Measurements from ENCODE around the gene ADAMTS12. TPM values are rescaled to one million over a fixed set of nuclear protein-coding genes. Genes with fewer than 3 reads are reported as not detected.

The ADAMTS12 gene
- total RNA-seq, 1 experiment from 2014 or later = 0.18 TPM

DNA sequence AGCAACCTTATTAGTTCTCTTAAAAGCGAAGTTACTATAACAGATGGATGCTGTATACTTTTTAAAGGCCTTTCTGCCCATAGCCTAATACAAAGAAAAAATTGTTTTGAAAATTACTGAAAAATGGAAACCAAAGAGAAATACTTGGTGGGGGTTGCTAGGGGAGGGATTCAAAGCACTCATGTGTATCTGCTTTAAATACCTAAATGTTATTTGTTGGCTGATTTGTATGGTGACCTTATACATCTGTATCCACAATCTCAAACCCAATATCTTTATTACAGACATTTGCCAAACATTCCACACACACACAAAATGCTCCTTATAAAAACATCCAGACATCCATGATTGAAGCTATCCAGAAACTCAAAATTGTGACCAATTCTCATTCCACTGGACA is 172.0 kb downstream of the ADAMTS12 start:
- Histone ChIP-seq H2AFZ (ENCODE audit: low read length) (no peak overlapping the region), H3F3A (ENCODE audit: low read length, unreplicated experiment) (no peaks in the 10 kb centered on the region), H3K9me2 (replicated peaks; ENCODE audit: low read length) (no peaks in the 10 kb centered on the region), H3K36me3 (ENCODE audit: low read depth, low read length) (no peaks in the 10 kb centered on the region), H3K4me3 (ENCODE audit: low read length) (no peak overlapping the region), H3K79me2 (ENCODE audit: low read length) (no peaks in the 10 kb centered on the region), H3K4me1 (ENCODE audit: insufficient read depth, low read length) (no peaks in the 10 kb centered on the region), H3K9me3 (ENCODE audit: low read length) (no peaks in the 10 kb centered on the region), H3K27ac (ENCODE audit: low read length) (no peak overlapping the region), H3K9ac (ENCODE audit: low read length) (no peak overlapping the region), H3K27me3 (ENCODE audit: low read length) (no peaks in the 10 kb centered on the region), H4K20me1 (ENCODE audit: low read length) (no peaks in the 10 kb centered on the region), H3K4me2 (ENCODE audit: low read length) (no peak overlapping the region)
- BruUV-seq (replicated peaks) = no TSS peak
- intact Hi-C loops (cut with micrococcal nuclease) = no loop called here
- ATAC-seq = no peak
- TF ChIP-seq CTCF (conservative IDR thresholded peaks at IDR 0.05; ENCODE audit: low read depth, low read length) (no peak), EZH2phosphoT487 (IDR thresholded peaks at IDR 0.05; ENCODE audit: borderline replicate concordance, low read length) (no peak), EZH2 (IDR thresholded peaks at IDR 0.05; ENCODE audit: low read length, unreplicated experiment) (no peak)
- CTCF ChIA-PET = no interaction called here
- DNase-seq = no peak
- POLR2A ChIA-PET (ENCODE audit: unreplicated experiment) = no interaction called here

DNA sequence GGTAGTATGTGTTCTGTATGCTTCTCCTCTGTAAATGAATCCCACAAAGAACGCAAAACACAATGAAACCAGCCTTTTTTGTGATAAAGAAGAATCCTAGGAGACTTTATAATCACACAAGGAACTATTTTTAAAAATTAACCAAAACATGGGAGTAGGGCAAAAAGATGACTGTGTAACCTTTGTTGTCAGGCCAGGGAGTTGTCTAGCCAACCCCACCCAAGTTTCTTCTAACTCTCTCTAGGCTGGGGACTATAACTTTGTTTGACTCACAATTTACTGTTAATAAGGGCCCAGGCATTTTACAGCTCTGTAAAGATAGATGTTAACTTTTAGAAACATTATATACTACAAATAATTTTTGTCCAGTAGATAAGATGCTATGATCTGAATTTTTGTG is 176.1 kb downstream of the ADAMTS12 start:
- H3K9ac ChIP-seq (ENCODE audit: low read length) = no peak overlapping the region
- no peaks in the 10 kb centered on the region for H3F3A ChIP-seq (ENCODE audit: low read length, unreplicated experiment)
- no peaks in the 10 kb centered on the region for H3K79me2 ChIP-seq (ENCODE audit: low read length)
- H3K4me3 ChIP-seq (ENCODE audit: low read length) = no peak overlapping the region
- no peaks in the 10 kb centered on the region for H3K36me3 ChIP-seq (ENCODE audit: low read depth, low read length)
- ChIA-PET CTCF (no interaction called here), POLR2A (ENCODE audit: unreplicated experiment) (no interaction called here)
- no peaks in the 10 kb centered on the region for H4K20me1 ChIP-seq (ENCODE audit: low read length)
- DNase-seq (no peak), ATAC-seq (no peak)
- H2AFZ ChIP-seq (ENCODE audit: low read length) = no peak overlapping the region
- H3K27ac ChIP-seq (ENCODE audit: low read length) = no peak overlapping the region
- no TSS peak for BruUV-seq (replicated peaks)
- intact Hi-C loops (cut with micrococcal nuclease) = no loop called here
- no peaks in the 10 kb centered on the region for H3K27me3 ChIP-seq (ENCODE audit: low read length)
- H3K4me1 ChIP-seq (ENCODE audit: insufficient read depth, low read length) = no peaks in the 10 kb centered on the region
- TF ChIP-seq CTCF (conservative IDR thresholded peaks at IDR 0.05; ENCODE audit: low read depth, low read length) (no peak), EZH2phosphoT487 (IDR thresholded peaks at IDR 0.05; ENCODE audit: borderline replicate concordance, low read length) (no peak), EZH2 (IDR thresholded peaks at IDR 0.05; ENCODE audit: low read length, unreplicated experiment) (no peak)
- H3K4me2 ChIP-seq (ENCODE audit: low read length) = no peak overlapping the region
- H3K9me3 ChIP-seq (ENCODE audit: low read length) = no peaks in the 10 kb centered on the region
- no peaks in the 10 kb centered on the region for H3K9me2 ChIP-seq (replicated peaks; ENCODE audit: low read length)

GRCh38 chr5:33713136-33713765 is 178.5 kb downstream of the ADAMTS12 start:
- Histone ChIP-seq H3K36me3 (ENCODE audit: low read depth, low read length) (no peaks in the 10 kb centered on the region), H3K9ac (ENCODE audit: low read length) (no peak overlapping the region), H3K27ac (ENCODE audit: low read length) (no peak overlapping the region), H4K20me1 (ENCODE audit: low read length) (no peaks in the 10 kb centered on the region), H3K4me1 (ENCODE audit: insufficient read depth, low read length) (no peaks in the 10 kb centered on the region), H3K79me2 (ENCODE audit: low read length) (no peaks in the 10 kb centered on the region), H3K27me3 (ENCODE audit: low read length) (no peaks in the 10 kb centered on the region), H3K4me2 (ENCODE audit: low read length) (no peak overlapping the region), H2AFZ (ENCODE audit: low read length) (no peak overlapping the region), H3K4me3 (ENCODE audit: low read length) (no peak overlapping the region), H3K9me3 (ENCODE audit: low read length) (no peaks in the 10 kb centered on the region), H3F3A (ENCODE audit: low read length, unreplicated experiment) (no peaks in the 10 kb centered on the region), H3K9me2 (replicated peaks; ENCODE audit: low read length) (no peaks in the 10 kb centered on the region)
- BruUV-seq (replicated peaks) = no TSS peak
- ChIA-PET POLR2A (ENCODE audit: unreplicated experiment) (no interaction called here), CTCF (no interaction called here)
- ATAC-seq = no peak
- TF ChIP-seq EZH2phosphoT487 (IDR thresholded peaks at IDR 0.05; ENCODE audit: borderline replicate concordance, low read length) (no peak), EZH2 (IDR thresholded peaks at IDR 0.05; ENCODE audit: low read length, unreplicated experiment) (no peak), CTCF (conservative IDR thresholded peaks at IDR 0.05; ENCODE audit: low read depth, low read length) (no peak)
- intact Hi-C loops (cut with micrococcal nuclease) = no loop called here
- DNase-seq = no peak
